ENCODE results near the gene TUBGCP5. TPM values are rescaled to one million over a fixed set of nuclear protein-coding genes. Genes with fewer than 3 reads are reported as not detected.
"Not testable (repeated sequence)": the region's sequence is repeated elsewhere in the genome, so short reads cannot be mapped to it uniquely, and the experiment has no call there.

TUBGCP5 gene
- total RNA-seq, 1 donor from 2014 or later: 34.3 TPM

DNA sequence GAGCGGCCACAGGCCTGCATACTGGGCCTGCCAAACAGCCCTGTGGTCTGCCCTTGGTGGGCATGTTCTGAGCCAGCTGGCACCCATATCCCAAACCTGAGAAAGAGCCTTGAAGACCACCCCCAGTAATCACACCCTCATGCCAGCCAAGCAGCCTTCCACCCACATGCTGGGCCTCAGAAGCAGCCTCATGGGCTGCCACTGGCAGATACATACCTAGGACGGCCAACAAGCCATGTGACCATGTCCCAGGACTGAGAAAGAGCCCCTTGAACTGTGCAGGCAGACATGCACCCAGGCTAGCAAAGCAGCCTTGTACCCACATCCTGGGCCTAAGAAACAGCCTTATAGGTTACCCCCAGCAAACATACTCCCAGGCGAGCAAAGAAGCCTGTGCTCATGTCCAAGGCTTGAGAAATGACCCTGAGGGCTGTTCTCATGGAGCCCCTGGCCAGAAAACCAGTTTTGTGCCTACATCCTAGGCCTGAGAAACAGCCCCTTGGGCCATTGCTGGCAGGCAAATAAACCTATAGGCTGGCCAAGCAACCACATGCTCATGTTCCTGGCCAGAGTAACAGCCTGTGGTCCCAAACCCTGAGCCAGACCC is 24.9 kb downstream of the TUBGCP5 start:
- TF ChIP-seq EZH2 (IDR thresholded peaks at IDR 0.05) (no peak), EZH2phosphoT487 (IDR thresholded peaks at IDR 0.05) (no peak)
- no peaks in the 10 kb centered on the region for H3K27me3 ChIP-seq
- no peaks in the 10 kb centered on the region for H3K9me3 ChIP-seq (ENCODE audit: low read depth)
- Mint-ChIP-seq H3K27ac (no peak overlapping the region), H3K36me3 (peaks cover 21% of the 10 kb centered on the region), H3K4me1 (no peaks in the 10 kb centered on the region), H3K4me3 (no peak overlapping the region), H3K9me3 (no peaks in the 10 kb centered on the region), H3K27me3 (ENCODE audit: insufficient read depth, low read depth) (peaks cover 3% of the 10 kb centered on the region)
- H4K20me1 ChIP-seq (ENCODE audit: low read depth): no peaks in the 10 kb centered on the region
- H3K27ac ChIP-seq: no peak overlapping the region
- no peaks in the 10 kb centered on the region for H3F3A ChIP-seq (ENCODE audit: low read depth)
- H3K79me2 ChIP-seq (ENCODE audit: low read depth): no peaks in the 10 kb centered on the region
- DNase-seq (ENCODE audit: low spot score): no peak
- no peak overlapping the region for H3K4me2 ChIP-seq
- H2AFZ ChIP-seq (replicated peaks): no peak overlapping the region
- H3K9ac ChIP-seq: no peak overlapping the region
- no peak overlapping the region for H3K4me3 ChIP-seq
- H3K36me3 ChIP-seq: peaks cover 16% of the 10 kb centered on the region
- H3K4me1 ChIP-seq: no peaks in the 10 kb centered on the region

GRCh38 chr15:23013681-23014080 is 25.7 kb downstream of the TUBGCP5 start:
- Mint-ChIP-seq H3K4me1 (no peaks in the 10 kb centered on the region), H3K27me3 (ENCODE audit: insufficient read depth, low read depth) (peaks cover 3% of the 10 kb centered on the region), H3K36me3 (peaks cover 21% of the 10 kb centered on the region), H3K9me3 (no peaks in the 10 kb centered on the region), H3K27ac (no peak overlapping the region), H3K4me3 (no peak overlapping the region)
- no peaks in the 10 kb centered on the region for H3K9me3 ChIP-seq (ENCODE audit: low read depth)
- H2AFZ ChIP-seq (replicated peaks): no peak overlapping the region
- H3K9ac ChIP-seq: no peak overlapping the region
- no peak for DNase-seq (ENCODE audit: low spot score)
- peaks cover 18% of the 10 kb centered on the region for H3K36me3 ChIP-seq
- H3K4me1 ChIP-seq: no peaks in the 10 kb centered on the region
- H3K79me2 ChIP-seq (ENCODE audit: low read depth): no peaks in the 10 kb centered on the region
- TF ChIP-seq EZH2phosphoT487 (IDR thresholded peaks at IDR 0.05) (no peak), EZH2 (IDR thresholded peaks at IDR 0.05) (no peak)
- TF ChIP-seq, protein P1, sequence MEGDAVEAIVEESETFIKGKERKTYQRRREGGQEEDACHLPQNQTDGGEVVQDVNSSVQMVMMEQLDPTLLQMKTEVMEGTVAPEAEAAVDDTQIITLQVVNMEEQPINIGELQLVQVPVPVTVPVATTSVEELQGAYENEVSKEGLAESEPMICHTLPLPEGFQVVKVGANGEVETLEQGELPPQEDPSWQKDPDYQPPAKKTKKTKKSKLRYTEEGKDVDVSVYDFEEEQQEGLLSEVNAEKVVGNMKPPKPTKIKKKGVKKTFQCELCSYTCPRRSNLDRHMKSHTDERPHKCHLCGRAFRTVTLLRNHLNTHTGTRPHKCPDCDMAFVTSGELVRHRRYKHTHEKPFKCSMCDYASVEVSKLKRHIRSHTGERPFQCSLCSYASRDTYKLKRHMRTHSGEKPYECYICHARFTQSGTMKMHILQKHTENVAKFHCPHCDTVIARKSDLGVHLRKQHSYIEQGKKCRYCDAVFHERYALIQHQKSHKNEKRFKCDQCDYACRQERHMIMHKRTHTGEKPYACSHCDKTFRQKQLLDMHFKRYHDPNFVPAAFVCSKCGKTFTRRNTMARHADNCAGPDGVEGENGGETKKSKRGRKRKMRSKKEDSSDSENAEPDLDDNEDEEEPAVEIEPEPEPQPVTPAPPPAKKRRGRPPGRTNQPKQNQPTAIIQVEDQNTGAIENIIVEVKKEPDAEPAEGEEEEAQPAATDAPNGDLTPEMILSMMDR (IDR thresholded peaks at IDR 0.05): no peak
- no peaks in the 10 kb centered on the region for H4K20me1 ChIP-seq (ENCODE audit: low read depth)
- H3K27me3 ChIP-seq: no peaks in the 10 kb centered on the region
- no peak overlapping the region for H3K27ac ChIP-seq
- H3K4me2 ChIP-seq: no peak overlapping the region
- no peaks in the 10 kb centered on the region for H3F3A ChIP-seq (ENCODE audit: low read depth)
- no peak overlapping the region for H3K4me3 ChIP-seq

- H4K20me1 ChIP-seq (ENCODE audit: low read depth); H3K4me3 Mint-ChIP-seq; H3K79me2 ChIP-seq (ENCODE audit: low read depth); H3K27ac ChIP-seq; H3K27ac Mint-ChIP-seq; H3K27me3 Mint-ChIP-seq (ENCODE audit: insufficient read depth, low read depth); H3K4me3 ChIP-seq; H3K9me3 ChIP-seq (ENCODE audit: low read depth); H3K9me3 Mint-ChIP-seq; H3K4me1 Mint-ChIP-seq; H3K4me2 ChIP-seq; H3K27me3 ChIP-seq; H3F3A ChIP-seq (ENCODE audit: low read depth); H3K4me1 ChIP-seq; DNase-seq (ENCODE audit: low spot score); H3K9ac ChIP-seq; H2AFZ ChIP-seq (replicated peaks): not testable (repeated sequence)
- H3K36me3 Mint-ChIP-seq: peaks cover 24% of the 10 kb centered on the region
- peaks cover 13% of the 10 kb centered on the region for H3K36me3 ChIP-seq
These were observed 26.8 kb downstream of the TUBGCP5 start for GRCh38 chr15:23012616-23013015.

DNA sequence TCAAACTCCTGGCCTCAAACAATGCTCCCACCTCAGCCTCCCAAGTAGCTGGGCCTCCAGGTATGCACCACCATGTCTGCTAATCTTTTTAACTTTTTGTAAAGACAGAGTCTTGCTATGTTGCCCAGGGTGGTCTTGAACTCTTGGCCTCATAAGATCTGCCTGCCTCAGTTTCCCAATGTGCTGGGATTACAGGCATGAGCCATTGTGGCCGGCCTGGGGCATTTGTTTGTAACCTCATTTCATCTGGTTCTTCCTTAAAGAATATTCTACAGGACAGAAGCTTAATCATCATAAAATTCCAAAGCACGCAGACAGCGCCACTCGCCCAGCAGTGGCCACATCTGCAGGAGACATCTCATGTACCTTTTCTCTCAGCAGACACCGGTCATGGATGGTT is 35.6 kb downstream of the TUBGCP5 start:
- no peaks in the 10 kb centered on the region for H4K20me1 ChIP-seq (ENCODE audit: low read depth)
- Mint-ChIP-seq H3K4me3 (no peak overlapping the region), H3K27ac (no peak overlapping the region), H3K27me3 (ENCODE audit: insufficient read depth, low read depth) (no peaks in the 10 kb centered on the region), H3K36me3 (peaks cover 21% of the 10 kb centered on the region), H3K4me1 (no peaks in the 10 kb centered on the region), H3K9me3 (no peaks in the 10 kb centered on the region)
- H3K4me3 ChIP-seq: no peak overlapping the region
- H3K27ac ChIP-seq: no peak overlapping the region
- H3K27me3 ChIP-seq: no peaks in the 10 kb centered on the region
- no peak overlapping the region for H2AFZ ChIP-seq (replicated peaks)
- H3K79me2 ChIP-seq (ENCODE audit: low read depth): no peaks in the 10 kb centered on the region
- DNase-seq (ENCODE audit: low spot score): no peak
- H3K4me2 ChIP-seq: no peak overlapping the region
- TF ChIP-seq EZH2 (IDR thresholded peaks at IDR 0.05) (no peak), EZH2phosphoT487 (IDR thresholded peaks at IDR 0.05) (no peak)
- TF ChIP-seq, protein P1 (IDR thresholded peaks at IDR 0.05): no peak
- no peak overlapping the region for H3K9ac ChIP-seq
- H3K36me3 ChIP-seq: peaks cover 20% of the 10 kb centered on the region
- no peaks in the 10 kb centered on the region for H3K9me3 ChIP-seq (ENCODE audit: low read depth)
- H3K4me1 ChIP-seq: no peaks in the 10 kb centered on the region
- H3F3A ChIP-seq (ENCODE audit: low read depth): no peaks in the 10 kb centered on the region
